ENCODE data around the gene TRPM7. TPM values are rescaled to one million over a fixed set of nuclear protein-coding genes. Genes with fewer than 3 reads are reported as not detected.

The TRPM7 gene
- total and polyA plus RNA-seq, 12 donors: 5.4 to 45.0 (median 26.3) TPM

GRCh38 chr15:50718700-50719125 lies 32.1 kb upstream of the TRPM7 start:
- no peak for DNase-seq
- Histone ChIP-seq H3K9me3 (replicated peaks in 1 of 3) (no peaks in the 10 kb centered on the region), H3K4me3 (no peak overlapping the region), H3K4me1 (replicated peaks in 1 of 2) (no peaks in the 10 kb centered on the region), H3K27me3 (no peaks in the 10 kb centered on the region), H3K36me3 (replicated peaks in 1 of 2) (peaks cover 0 to 41% of the 10 kb centered on the region in 2 donors), H3K27ac (no peak overlapping the region)
- TF ChIP-seq CTCF (IDR thresholded peaks at IDR 0.05) (no peak), POLR2A (IDR thresholded peaks at IDR 0.05) (no peak)
- WGBS, 4 donors: 76 to 93% (median 90%) methylated on average over 1 of the region's 1 CpG
- intact Hi-C loops (cut with DNase I): no loop called here

GRCh38 chr15:50712018-50712417 lies 25.4 kb upstream of the TRPM7 start:
- Histone ChIP-seq H3K27ac (no peak overlapping the region), H3K36me3 (replicated peaks in 1 of 2) (peaks cover 0 to 9% of the 10 kb centered on the region in 2 donors), H3K9me3 (replicated peaks in 1 of 3) (no peaks in the 10 kb centered on the region), H3K4me1 (replicated peaks in 1 of 2) (no peaks in the 10 kb centered on the region), H3K27me3 (no peaks in the 10 kb centered on the region), H3K4me3 (no peak overlapping the region)
- intact Hi-C loops (cut with DNase I): no loop called here
- TF ChIP-seq POLR2A (IDR thresholded peaks at IDR 0.05) (no peak), CTCF (IDR thresholded peaks at IDR 0.05) (no peak)
- 94 to 100% (median 98%) methylated on average over 3 of the region's 3 CpGs for WGBS, 4 donors
- no peak for DNase-seq

- no peaks in the 10 kb centered on the region for H3K27me3 ChIP-seq
- no peak overlapping the region for H3K27ac ChIP-seq
- no peak overlapping the region for H3K4me3 ChIP-seq
- no peak for TF ChIP-seq CTCF (IDR thresholded peaks at IDR 0.05)
- TF ChIP-seq POLR2A (IDR thresholded peaks at IDR 0.05): no peak
- H3K4me1 ChIP-seq (replicated peaks in 1 of 2): no peaks in the 10 kb centered on the region
- no peaks in the 10 kb centered on the region for H3K9me3 ChIP-seq (replicated peaks in 1 of 3)
- intact Hi-C loops (cut with DNase I): no loop called here
- no peak for DNase-seq
- peaks cover 0 to 8% of the 10 kb centered on the region in 2 donors for H3K36me3 ChIP-seq (replicated peaks in 1 of 2)
These were observed 24.0 kb upstream of the TRPM7 start for GRCh38 chr15:50710585-50710984.

- H3K4me3 ChIP-seq: no peak overlapping the region
- intact Hi-C loops (cut with DNase I): no loop called here
- TF ChIP-seq POLR2A (IDR thresholded peaks at IDR 0.05) (no peak), CTCF (IDR thresholded peaks at IDR 0.05) (no peak)
- no peaks in the 10 kb centered on the region for H3K9me3 ChIP-seq (replicated peaks in 1 of 3)
- H3K36me3 ChIP-seq (replicated peaks in 1 of 2): peaks cover 0 to 3% of the 10 kb centered on the region in 2 donors
- H3K27me3 ChIP-seq: no peaks in the 10 kb centered on the region
- no peaks in the 10 kb centered on the region for H3K4me1 ChIP-seq (replicated peaks in 1 of 2)
- no peak overlapping the region for H3K27ac ChIP-seq
- DNase-seq: no peak
- WGBS, 4 donors: 91 to 94% (median 92%) methylated on average over 3 of the region's 3 CpGs
These were observed 21.4 kb upstream of the TRPM7 start for GRCh38 chr15:50707878-50708427.
